ENCODE measurements around the gene SPINK4. TPM values are rescaled to one million over a fixed set of nuclear protein-coding genes. Genes with fewer than 3 reads are reported as not detected.
A peak's percentile ranks its signal among the peaks of the same experiment; 100 is the strongest.

Gene SPINK4
- total and polyA plus RNA-seq, 7 donors = 0.34 TPM; not detected in 6

DNA sequence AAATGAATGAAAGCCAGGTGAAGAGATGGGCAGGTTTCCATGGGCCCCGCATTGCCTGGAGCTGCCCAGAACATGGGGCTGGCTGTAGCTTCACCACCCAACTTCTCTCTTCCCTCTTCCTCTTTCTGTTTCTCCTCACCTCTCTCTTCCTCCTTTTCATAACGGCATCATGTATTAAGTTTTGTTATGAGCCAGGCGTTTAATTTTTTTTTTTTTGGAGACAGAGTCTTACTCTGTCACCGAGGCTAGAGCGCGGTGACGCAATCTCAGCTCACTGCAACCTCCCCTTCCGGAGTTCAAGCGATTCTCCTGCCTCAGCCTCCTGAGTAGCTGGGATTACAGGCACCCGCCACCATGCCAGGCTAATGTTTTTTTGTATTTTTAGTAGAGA lies 13.0 kb upstream of the SPINK4 start:
- Histone ChIP-seq H3K27ac (no peak overlapping the region), H3K4me3 (no peak overlapping the region), H3K4me1 (peaks cover 4% of the 10 kb centered on the region), H3K27me3 (ENCODE audit: insufficient read depth in 3 of 3, low read length in 2 of 3) (no peaks in the 10 kb centered on the region), H3K9me3 (no peaks in the 10 kb centered on the region), H3K36me3 (ENCODE audit: insufficient read depth in 1 of 2, low read depth in 1 of 2) (no peaks in the 10 kb centered on the region)
- DNase-seq (peak; percentile 35 to 70), ATAC-seq (no peak)
- TF ChIP-seq, protein P1, sequence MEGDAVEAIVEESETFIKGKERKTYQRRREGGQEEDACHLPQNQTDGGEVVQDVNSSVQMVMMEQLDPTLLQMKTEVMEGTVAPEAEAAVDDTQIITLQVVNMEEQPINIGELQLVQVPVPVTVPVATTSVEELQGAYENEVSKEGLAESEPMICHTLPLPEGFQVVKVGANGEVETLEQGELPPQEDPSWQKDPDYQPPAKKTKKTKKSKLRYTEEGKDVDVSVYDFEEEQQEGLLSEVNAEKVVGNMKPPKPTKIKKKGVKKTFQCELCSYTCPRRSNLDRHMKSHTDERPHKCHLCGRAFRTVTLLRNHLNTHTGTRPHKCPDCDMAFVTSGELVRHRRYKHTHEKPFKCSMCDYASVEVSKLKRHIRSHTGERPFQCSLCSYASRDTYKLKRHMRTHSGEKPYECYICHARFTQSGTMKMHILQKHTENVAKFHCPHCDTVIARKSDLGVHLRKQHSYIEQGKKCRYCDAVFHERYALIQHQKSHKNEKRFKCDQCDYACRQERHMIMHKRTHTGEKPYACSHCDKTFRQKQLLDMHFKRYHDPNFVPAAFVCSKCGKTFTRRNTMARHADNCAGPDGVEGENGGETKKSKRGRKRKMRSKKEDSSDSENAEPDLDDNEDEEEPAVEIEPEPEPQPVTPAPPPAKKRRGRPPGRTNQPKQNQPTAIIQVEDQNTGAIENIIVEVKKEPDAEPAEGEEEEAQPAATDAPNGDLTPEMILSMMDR (IDR thresholded peaks at IDR 0.05) = no peak
- intact Hi-C loops (cut with DNase I) = loop anchor here in 1 of 2 donors (2.0 to 5.0 kb wide), 2 partner anchors 55 to 146 kb away; no protein-coding TSS in a partner anchor
- WGBS, 3 donors = 87 to 88% (median 87%) methylated on average over 10 of the region's 10 CpGs

DNA sequence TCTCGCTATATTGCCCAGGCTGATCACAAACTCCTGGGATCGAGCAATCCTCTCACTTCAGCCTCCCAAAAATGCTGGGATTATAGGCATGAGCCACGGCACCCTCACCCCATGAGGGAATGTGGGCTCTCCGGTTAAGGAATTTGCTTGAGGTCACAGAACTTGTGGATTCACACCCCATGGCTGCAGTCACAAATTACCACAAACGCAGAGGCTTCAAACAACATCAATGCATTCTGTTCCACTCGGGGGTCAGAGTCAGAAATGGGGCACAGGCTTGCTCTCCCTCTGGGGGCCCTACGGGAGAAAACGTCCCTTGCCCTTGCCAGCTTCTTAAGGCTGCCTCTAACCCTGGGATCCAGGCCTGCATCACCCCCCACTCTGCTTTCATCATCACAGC lies 12.2 kb upstream of the SPINK4 start:
- no peaks in the 10 kb centered on the region for H3K27me3 ChIP-seq (ENCODE audit: insufficient read depth in 3 of 3, low read length in 2 of 3)
- H3K27ac ChIP-seq = no peak overlapping the region
- intact Hi-C loops (cut with DNase I) = loop anchor here in 1 of 2 donors (2.0 to 5.0 kb wide), 2 partner anchors 55 to 147 kb away; no protein-coding TSS in a partner anchor
- H3K4me1 ChIP-seq = peaks cover 4% of the 10 kb centered on the region
- H3K36me3 ChIP-seq (ENCODE audit: insufficient read depth in 1 of 2, low read depth in 1 of 2) = no peaks in the 10 kb centered on the region
- no peak for ATAC-seq
- TF ChIP-seq, protein P1 (IDR thresholded peaks at IDR 0.05) = no peak
- no peaks in the 10 kb centered on the region for H3K9me3 ChIP-seq
- no peak for DNase-seq
- no peak overlapping the region for H3K4me3 ChIP-seq
- 77 to 87% (median 79%) methylated on average over 8 of the region's 8 CpGs for WGBS, 3 donors

DNA sequence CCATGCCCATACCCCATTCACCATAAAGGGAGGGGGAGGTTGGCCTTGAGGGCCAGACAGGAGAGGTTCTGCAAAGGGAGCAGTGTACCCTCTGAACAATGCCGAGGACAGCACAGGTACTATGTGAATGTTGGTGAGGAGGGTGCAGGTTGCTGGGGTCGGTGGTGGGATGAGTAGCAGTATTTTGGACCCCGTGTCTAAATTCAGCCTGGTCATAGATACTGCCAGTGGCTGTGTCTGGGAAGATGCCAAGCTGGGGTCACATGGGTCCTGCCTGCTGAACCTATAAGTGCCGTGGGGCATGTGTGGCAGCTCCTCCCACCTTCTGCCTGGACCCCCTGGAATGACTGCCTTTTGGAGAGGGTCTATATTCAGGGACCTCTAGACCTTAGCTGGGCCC lies 11.4 kb upstream of the SPINK4 start:
- no peak overlapping the region for H3K4me3 ChIP-seq
- no peak overlapping the region for H3K27ac ChIP-seq
- no peak for ATAC-seq
- no peak for DNase-seq
- H3K36me3 ChIP-seq (ENCODE audit: insufficient read depth in 1 of 2, low read depth in 1 of 2) = no peaks in the 10 kb centered on the region
- H3K4me1 ChIP-seq = peaks cover 4% of the 10 kb centered on the region
- no peaks in the 10 kb centered on the region for H3K9me3 ChIP-seq
- 62 to 67% (median 62%) methylated on average over 4 of the region's 4 CpGs for WGBS, 3 donors
- TF ChIP-seq, protein P1 (IDR thresholded peaks at IDR 0.05) = no peak
- intact Hi-C loops (cut with DNase I) = loop anchor here in 1 of 2 donors (5.0 kb wide), 1 partner anchor 56 kb away; no protein-coding TSS in a partner anchor
- no peaks in the 10 kb centered on the region for H3K27me3 ChIP-seq (ENCODE audit: insufficient read depth in 3 of 3, low read length in 2 of 3)

DNA sequence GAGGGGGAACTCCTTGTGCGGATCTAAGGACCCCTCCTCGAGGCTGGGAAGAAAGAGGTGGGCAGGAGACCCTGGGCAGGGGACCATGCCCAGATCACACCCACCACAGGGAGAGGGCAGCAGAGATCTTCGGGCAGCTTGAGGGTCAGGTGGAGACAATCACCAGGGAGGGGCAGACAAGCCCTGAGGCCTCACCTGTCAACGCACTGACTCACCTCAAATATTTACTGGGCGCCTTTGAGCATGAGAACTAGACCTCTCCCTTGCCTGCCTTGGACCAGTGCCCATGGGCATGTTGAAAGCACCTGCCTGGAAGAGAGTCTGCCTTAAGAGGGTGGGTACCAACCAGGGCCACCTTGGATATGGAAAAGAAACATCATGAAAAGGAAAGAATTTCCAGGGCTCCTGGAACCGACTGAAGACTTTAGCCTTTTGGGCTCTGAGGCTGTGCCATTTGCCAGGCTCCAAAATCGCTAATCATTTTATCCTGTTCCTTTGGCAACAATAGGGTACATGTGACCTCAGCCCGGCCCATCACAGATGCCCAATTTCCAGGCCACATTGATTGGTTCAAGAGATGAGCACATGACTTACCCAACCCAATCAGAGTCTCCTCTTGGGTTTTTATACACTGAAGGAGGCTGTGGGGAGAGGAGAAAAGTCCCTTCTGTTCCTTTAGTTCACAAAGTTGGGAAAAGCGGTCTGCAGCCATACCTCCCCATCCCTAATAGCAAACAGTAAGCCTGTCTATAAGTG lies 10.4 kb upstream of the SPINK4 start:
- DNase-seq = no peak
- peaks cover 4% of the 10 kb centered on the region for H3K4me1 ChIP-seq
- 78 to 84% (median 80%) methylated on average over 9 of the region's 9 CpGs for WGBS, 3 donors
- H3K36me3 ChIP-seq (ENCODE audit: insufficient read depth in 1 of 2, low read depth in 1 of 2) = no peaks in the 10 kb centered on the region
- peak in 1 of 4 donors; percentile 36 for ATAC-seq
- no peak overlapping the region for H3K27ac ChIP-seq
- TF ChIP-seq, protein P1 (IDR thresholded peaks at IDR 0.05) = peak; percentile 14
- H3K9me3 ChIP-seq = no peaks in the 10 kb centered on the region
- intact Hi-C loops (cut with DNase I) = loop anchor here in 1 of 2 donors (5.0 kb wide), 1 partner anchor 57 kb away; no protein-coding TSS in a partner anchor
- H3K27me3 ChIP-seq (ENCODE audit: insufficient read depth in 3 of 3, low read length in 2 of 3) = no peaks in the 10 kb centered on the region
- H3K4me3 ChIP-seq = no peak overlapping the region
